Osteoblast (primary cell): ENCODE measurements around the gene FAM9C. TPM values are rescaled to one million over a fixed set of nuclear protein-coding genes. Genes with fewer than 3 reads are reported as not detected.

ENCODE experiments used
- DNase-seq: peaks from one replicate; pipeline ENCODE4 v3.0.0; 2011; ENCODE audit warnings: low spot score, mixed read lengths; ENCODE audit not compliant: insufficient read length; ENCODE audit errors: missing footprints
- H2AFZ ChIP-seq: 2 replicates; pipeline ENCODE4 v1.6.0; 2011; ENCODE audit warnings: mild to moderate bottlenecking, low read length
- H3K27ac ChIP-seq: 2 replicates; pipeline ENCODE4 v1.5.1; 2011; ENCODE audit warnings: mild to moderate bottlenecking, low read depth, low read length, moderate library complexity
- H3K27me3 ChIP-seq: 2 replicates; pipeline ENCODE4 v1.6.0; 2012; ENCODE audit warnings: mild to moderate bottlenecking, control low read depth, inconsistent platforms, low read length, moderate library complexity; ENCODE audit not compliant: insufficient read depth
- H3K36me3 ChIP-seq: 2 replicates; pipeline ENCODE4 v1.5.1; 2011; ENCODE audit warnings: mild to moderate bottlenecking, low read length, control low read depth, moderate library complexity; ENCODE audit not compliant: insufficient read depth
- H3K4me1 ChIP-seq: 2 replicates; pipeline ENCODE4 v1.5.1; 2011; ENCODE audit warnings: mild to moderate bottlenecking, low read length, control low read depth, moderate library complexity; ENCODE audit not compliant: insufficient read depth
- H3K4me2 ChIP-seq: 2 replicates; pipeline ENCODE4 v1.6.0; 2011; ENCODE audit warnings: mild to moderate bottlenecking, low read length; ENCODE audit not compliant: insufficient read depth
- H3K4me3 ChIP-seq: fragments of 200-600 bp; sonication (generic); 3 replicates; pipeline ENCODE4 v1.5.1; 2012; ENCODE audit warnings: mild to moderate bottlenecking, low read length, inconsistent platforms; ENCODE audit not compliant: insufficient read depth
- H3K79me2 ChIP-seq: 2 replicates; pipeline ENCODE4 v1.6.0; 2012; ENCODE audit warnings: mild to moderate bottlenecking, low read length, control low read depth, inconsistent platforms; ENCODE audit not compliant: insufficient read depth
- H3K9me3 ChIP-seq: 2 replicates; pipeline ENCODE4 v1.5.1; 2011; ENCODE audit warnings: low read depth, low read length, control low read depth
- H4K20me1 ChIP-seq: 2 replicates; pipeline ENCODE4 v1.6.0; 2012; ENCODE audit warnings: mild to moderate bottlenecking, low read length, control low read depth; ENCODE audit not compliant: insufficient read depth
- CTCF ChIP-seq: IDR thresholded peaks from 2 replicates; pipeline ENCODE4 v1.5.1; 2011; ENCODE audit warnings: mild to moderate bottlenecking, low read depth, low read length, moderate library complexity; ENCODE audit errors: extremely low read depth
- total RNA-seq: library from RNA; depleted of rRNA; stranded (reverse); fragments of >200 nt; gene quantifications from 2 replicates; pipeline ENCODE4 v1.2.3, GENCODE V29; 2012

The FAM9C gene
- total RNA-seq, 1 donor: not detected

- H3K4me1 ChIP-seq: peaks cover 12% of the 10 kb centered on the region
- no peaks in the 10 kb centered on the region for H3K36me3 ChIP-seq
- H3K4me2 ChIP-seq: peak overlapping the region; percentile 61
- peak overlapping the region; percentile 70 for H2AFZ ChIP-seq
- TF ChIP-seq CTCF: no peak
- DNase-seq: peak; percentile 64
- peak overlapping the region; percentile 32 for H3K4me3 ChIP-seq
- peak overlapping the region; percentile 87 for H3K27ac ChIP-seq
- no peaks in the 10 kb centered on the region for H3K9me3 ChIP-seq
- no peaks in the 10 kb centered on the region for H4K20me1 ChIP-seq
- no peaks in the 10 kb centered on the region for H3K27me3 ChIP-seq
- no peaks in the 10 kb centered on the region for H3K79me2 ChIP-seq
Observed at GRCh38 chrX:13078739-13079444, 34.5 kb upstream of the FAM9C start.

- H3K4me1 ChIP-seq: peaks cover 12% of the 10 kb centered on the region
- TF ChIP-seq CTCF: no peak
- no peaks in the 10 kb centered on the region for H3K36me3 ChIP-seq
- peak overlapping the region; percentile 17 for H3K27ac ChIP-seq
- no peak for DNase-seq
- no peak overlapping the region for H3K4me2 ChIP-seq
- H3K27me3 ChIP-seq: no peaks in the 10 kb centered on the region
- H2AFZ ChIP-seq: no peak overlapping the region
- no peak overlapping the region for H3K4me3 ChIP-seq
- no peaks in the 10 kb centered on the region for H4K20me1 ChIP-seq
- H3K9me3 ChIP-seq: no peaks in the 10 kb centered on the region
- no peaks in the 10 kb centered on the region for H3K79me2 ChIP-seq
Observed at GRCh38 chrX:13077168-13077567, 32.7 kb upstream of the FAM9C start.

GRCh38 chrX:13076176-13076961 is 31.9 kb upstream of the FAM9C start:
- Histone ChIP-seq H3K27me3 (no peaks in the 10 kb centered on the region), H3K4me1 (peaks cover 9% of the 10 kb centered on the region), H3K9me3 (no peaks in the 10 kb centered on the region), H3K79me2 (no peaks in the 10 kb centered on the region), H3K36me3 (no peaks in the 10 kb centered on the region), H3K27ac (no peak overlapping the region), H3K4me2 (no peak overlapping the region), H4K20me1 (no peaks in the 10 kb centered on the region), H2AFZ (no peak overlapping the region), H3K4me3 (no peak overlapping the region)
- peak; percentile 62 for DNase-seq
- no peak for TF ChIP-seq CTCF
